Hepatocyte (in vitro differentiated cells): ENCODE data around the gene APBA1. TPM values are rescaled to one million over a fixed set of nuclear protein-coding genes. Genes with fewer than 3 reads are reported as not detected.
A peak's percentile ranks its signal among the peaks of the same experiment; 100 is the strongest.

Experiments
- DNase-seq: peaks from one replicate; pipeline ENCODE4 v3.0.0-alpha.2; 2016; ENCODE audit warnings: low spot score
- H2AFZ ChIP-seq: fragments of 200-600 bp; sonication (generic); 2 replicates; pipeline ENCODE4 v1.6.0; 2016; ENCODE audit warnings: antibody characterized with exemption, mild to moderate bottlenecking
- H3K27ac ChIP-seq: fragments of 200-600 bp; sonication (generic); 2 replicates; pipeline ENCODE4 v1.5.1; 2016; ENCODE audit warnings: mild to moderate bottlenecking
- H3K27me3 ChIP-seq: fragments of 200-600 bp; sonication (generic); 2 replicates; pipeline ENCODE4 v1.6.1; 2016
- H3K36me3 ChIP-seq: fragments of 200-600 bp; sonication (generic); replicated peaks from 2 replicates; pipeline ENCODE4 v1.5.1; 2016; ENCODE audit warnings: low read depth; ENCODE audit not compliant: insufficient read depth
- H3K4me1 ChIP-seq: fragments of 200-600 bp; sonication (generic); 2 replicates; pipeline ENCODE4 v1.5.1; 2016; ENCODE audit warnings: mild to moderate bottlenecking, moderate library complexity; ENCODE audit not compliant: insufficient read depth
- H3K4me2 ChIP-seq: fragments of 200-600 bp; sonication (generic); 2 replicates; pipeline ENCODE4 v1.6.0; 2016
- H3K4me3 ChIP-seq: fragments of 200-600 bp; sonication (generic); 2 replicates; pipeline ENCODE4 v1.5.1; 2016; ENCODE audit warnings: mild to moderate bottlenecking
- H3K79me2 ChIP-seq: fragments of 200-600 bp; sonication (generic); 2 replicates; pipeline ENCODE4 v1.6.0; 2017; ENCODE audit warnings: mild to moderate bottlenecking
- H3K9me2 ChIP-seq: fragments of 200-600 bp; sonication (generic); replicated peaks from 2 replicates; pipeline ENCODE4 v1.6.0; 2017; ENCODE audit warnings: mild to moderate bottlenecking; ENCODE audit not compliant: insufficient read depth
- H3K9me3 ChIP-seq: fragments of 200-600 bp; sonication (generic); 2 replicates; pipeline ENCODE4 v1.5.1; 2016; ENCODE audit warnings: low read depth, mild to moderate bottlenecking
- H4K20me1 ChIP-seq: fragments of 200-600 bp; sonication (generic); 2 replicates; pipeline ENCODE4 v1.6.0; 2016; ENCODE audit warnings: mild to moderate bottlenecking; ENCODE audit not compliant: insufficient read depth, poor library complexity, severe bottlenecking
- CTCF ChIP-seq: fragments of 200-600 bp; sonication (generic); IDR thresholded peaks from 2 replicates; pipeline ENCODE4 v1.5.1; 2016; ENCODE audit warnings: antibody characterized with exemption, mild to moderate bottlenecking; ENCODE audit not compliant: poor library complexity
- EZH2 ChIP-seq: fragments of 200-600 bp; sonication (generic); IDR thresholded peaks from 2 replicates; pipeline ENCODE4 v1.6.1; 2016; ENCODE audit warnings: antibody characterized with exemption, mild to moderate bottlenecking, borderline replicate concordance
- EZH2phosphoT487 ChIP-seq: fragments of 200-600 bp; sonication (generic); IDR thresholded peaks from one replicate; pipeline ENCODE4 v1.6.1; 2018; ENCODE audit warnings: antibody characterized with exemption, mild to moderate bottlenecking, low read depth, moderate library complexity; ENCODE audit not compliant: unreplicated experiment, severe bottlenecking
- WGBS: methylation state at CpG from one replicate; pipeline ENCODE4 v1.1.6; 2016; ENCODE audit warnings: low lambda C conversion rate; ENCODE audit errors: missing lambda C conversion rate; 5-methylcytosine and 5-hydroxymethylcytosine counted together
- polyA plus RNA-seq: library from polyadenylated mRNA; unstranded; fragments of >200 nt; fragmentation: Nextera tagmentation; extraction: Ambion mirVana; gene quantifications from 2 replicates; pipeline ENCODE4 v1.2.1, GENCODE V29; 2016
- total RNA-seq: library from RNA; depleted of rRNA; stranded (reverse); fragments of >200 nt; gene quantifications from 2 replicates; pipeline ENCODE4 v1.2.3, GENCODE V29; 2014

The APBA1 gene
- total and polyA plus RNA-seq, 2 experiments from 2014 or later = 1.5 to 12.0 TPM

- H3K27ac ChIP-seq = no peak overlapping the region
- H4K20me1 ChIP-seq = no peaks in the 10 kb centered on the region
- 96% methylated on average over 17 of the region's 17 CpGs for WGBS
- no peaks in the 10 kb centered on the region for H3K27me3 ChIP-seq
- no peaks in the 10 kb centered on the region for H3K9me2 ChIP-seq
- no peaks in the 10 kb centered on the region for H3K36me3 ChIP-seq
- DNase-seq = no peak
- TF ChIP-seq EZH2 (no peak), EZH2phosphoT487 (no peak), CTCF (no peak)
- H3K9me3 ChIP-seq = no peaks in the 10 kb centered on the region
- H3K4me1 ChIP-seq = no peaks in the 10 kb centered on the region
- H3K79me2 ChIP-seq = no peaks in the 10 kb centered on the region
- no peak overlapping the region for H2AFZ ChIP-seq
- H3K4me2 ChIP-seq = no peak overlapping the region
- H3K4me3 ChIP-seq = no peak overlapping the region
Measured at GRCh38 chr9:69425136-69425801, 246.9 kb downstream of the APBA1 start.

DNA sequence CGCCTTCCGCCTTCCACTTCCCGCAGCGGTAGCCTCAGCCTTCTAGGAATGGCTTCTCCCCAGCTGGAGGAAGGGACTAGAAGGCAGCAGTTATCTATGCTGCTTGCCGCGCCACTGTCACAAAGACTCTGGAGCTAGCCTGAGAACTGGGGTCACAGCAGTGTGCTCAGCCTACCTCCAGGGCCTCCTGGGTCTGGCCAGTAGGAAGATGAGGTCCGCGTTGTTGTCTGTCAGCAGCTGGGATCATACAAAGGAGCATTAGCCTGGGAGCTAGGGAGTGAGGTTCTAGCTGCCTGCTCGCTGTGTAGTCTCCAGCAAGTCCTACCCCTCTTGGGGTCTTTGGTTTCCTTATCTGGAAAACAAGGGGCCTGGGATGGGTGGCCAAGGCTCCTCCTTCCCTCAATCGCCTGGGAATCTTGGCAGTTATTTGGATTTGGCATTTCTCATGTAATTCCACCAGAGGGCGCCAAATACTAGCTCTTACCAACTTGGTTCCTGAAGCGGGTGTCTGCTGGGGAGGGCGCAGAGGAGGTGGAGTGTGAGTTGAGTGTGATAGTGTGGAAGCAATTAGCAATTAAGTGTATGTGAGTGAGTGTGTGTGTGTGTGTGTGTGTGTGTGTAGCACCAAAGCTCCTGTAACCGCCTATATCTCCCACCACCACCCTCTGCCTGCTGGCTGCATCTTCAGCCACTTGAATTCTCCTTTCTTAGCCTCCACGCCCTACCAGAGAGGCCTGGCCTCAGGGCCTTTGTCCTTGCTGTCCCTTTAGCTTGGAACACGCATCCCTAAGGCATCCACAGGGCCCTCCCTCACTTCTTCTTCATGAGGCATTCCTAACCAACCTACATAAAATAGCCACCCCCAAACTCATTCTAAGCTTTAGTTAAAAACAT is 250.0 kb downstream of the APBA1 start:
- Histone ChIP-seq H2AFZ (no peak overlapping the region), H3K27me3 (no peaks in the 10 kb centered on the region), H3K27ac (no peak overlapping the region), H3K4me2 (no peak overlapping the region), H3K36me3 (no peaks in the 10 kb centered on the region), H3K4me1 (no peaks in the 10 kb centered on the region), H4K20me1 (no peaks in the 10 kb centered on the region), H3K79me2 (no peaks in the 10 kb centered on the region), H3K9me3 (no peaks in the 10 kb centered on the region), H3K9me2 (no peaks in the 10 kb centered on the region), H3K4me3 (no peak overlapping the region)
- 62% methylated on average over 16 of the region's 16 CpGs for WGBS
- DNase-seq = peak; percentile 81
- TF ChIP-seq EZH2phosphoT487 (no peak), CTCF (peak; percentile 74)

DNA sequence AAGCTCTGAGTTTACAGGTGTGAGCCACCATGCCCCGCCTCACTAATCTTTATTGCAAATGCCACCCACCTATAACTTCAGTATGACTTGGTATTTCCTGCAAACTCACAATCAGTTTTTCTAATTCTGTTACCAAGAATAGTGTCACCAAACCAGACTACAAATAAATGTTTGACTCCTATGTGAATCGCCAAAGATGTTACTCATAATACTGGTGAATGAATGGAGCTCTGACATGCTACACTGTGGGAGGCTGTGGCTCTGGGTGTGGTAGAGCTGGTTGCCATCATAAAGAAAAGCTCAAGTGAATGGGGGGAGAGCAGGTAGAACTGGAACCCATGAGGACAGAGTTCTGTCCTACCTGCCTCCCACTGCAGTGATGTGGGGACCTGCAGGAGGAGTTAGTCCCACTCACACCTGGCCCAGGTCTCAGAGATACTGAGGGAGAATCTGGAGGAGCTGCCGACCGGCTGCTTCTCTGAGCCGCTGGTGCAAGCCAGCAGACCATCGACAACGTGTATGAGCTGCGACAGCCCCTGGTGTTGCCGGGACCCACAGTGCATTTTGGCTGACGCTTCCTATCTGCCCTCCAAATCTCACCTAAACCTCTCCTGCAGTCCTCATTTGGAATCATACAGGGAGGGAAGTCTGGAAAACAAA is 251.4 kb downstream of the APBA1 start:
- Histone ChIP-seq H3K4me3 (no peak overlapping the region), H3K27ac (no peak overlapping the region), H3K27me3 (no peaks in the 10 kb centered on the region), H3K9me3 (no peaks in the 10 kb centered on the region), H3K79me2 (no peaks in the 10 kb centered on the region), H3K4me2 (no peak overlapping the region), H3K9me2 (no peaks in the 10 kb centered on the region), H4K20me1 (no peaks in the 10 kb centered on the region), H3K4me1 (no peaks in the 10 kb centered on the region), H3K36me3 (no peaks in the 10 kb centered on the region), H2AFZ (no peak overlapping the region)
- TF ChIP-seq CTCF (no peak), EZH2phosphoT487 (no peak)
- DNase-seq = no peak
- 83% methylated on average over 10 of the region's 10 CpGs for WGBS
